Transverse colon (tissue), 4 donors: Measurements from ENCODE around the gene DOCK1.

Experiments
- POLR2AphosphoS5 ChIP-seq, 3 donors: sonication (generic); formaldehyde crosslinking; IDR thresholded peaks; one replicate each; pipeline ENCODE4 v1.6.1; 2016; ENCODE audit warnings: antibody characterized with exemption in 3 of 3
- TF ChIP-seq, protein P1 (sequence below), 5 experiments: fragments of 200-600 bp in 3 of 5; fragments of 450-650 bp in 2 of 5; sonication (generic) in 3 of 5; IDR thresholded peaks; 1 replicate in 2 of 5; 2 replicates in 3 of 5; pipeline ENCODE4 v1.5.1; 2016 to 2017; ENCODE audit warnings: antibody characterized with exemption in 5 of 5, inconsistent platforms in 3 of 5, mild to moderate bottlenecking in 2 of 5, moderate library complexity in 1 of 5

DNA sequence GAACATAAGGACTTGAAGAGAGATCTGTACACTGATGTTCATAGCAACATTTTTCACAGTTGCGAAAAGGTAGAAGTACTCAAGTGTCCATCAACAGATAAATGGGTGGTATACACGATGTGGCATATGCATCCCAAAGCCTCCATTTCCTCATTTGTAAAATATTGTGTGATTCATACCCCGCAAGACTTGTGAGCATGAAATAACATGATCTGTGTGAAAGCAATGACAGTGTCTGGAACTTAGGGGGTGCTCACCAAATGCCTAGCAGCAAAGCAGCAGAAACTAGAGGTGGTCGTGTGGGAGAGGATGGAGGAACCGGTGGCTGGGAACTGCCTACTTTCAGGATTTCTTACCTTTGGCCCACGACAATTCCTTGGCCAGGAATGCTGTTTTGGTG lies 426.5 kb downstream of the DOCK1 start:
- TF ChIP-seq, protein P1, sequence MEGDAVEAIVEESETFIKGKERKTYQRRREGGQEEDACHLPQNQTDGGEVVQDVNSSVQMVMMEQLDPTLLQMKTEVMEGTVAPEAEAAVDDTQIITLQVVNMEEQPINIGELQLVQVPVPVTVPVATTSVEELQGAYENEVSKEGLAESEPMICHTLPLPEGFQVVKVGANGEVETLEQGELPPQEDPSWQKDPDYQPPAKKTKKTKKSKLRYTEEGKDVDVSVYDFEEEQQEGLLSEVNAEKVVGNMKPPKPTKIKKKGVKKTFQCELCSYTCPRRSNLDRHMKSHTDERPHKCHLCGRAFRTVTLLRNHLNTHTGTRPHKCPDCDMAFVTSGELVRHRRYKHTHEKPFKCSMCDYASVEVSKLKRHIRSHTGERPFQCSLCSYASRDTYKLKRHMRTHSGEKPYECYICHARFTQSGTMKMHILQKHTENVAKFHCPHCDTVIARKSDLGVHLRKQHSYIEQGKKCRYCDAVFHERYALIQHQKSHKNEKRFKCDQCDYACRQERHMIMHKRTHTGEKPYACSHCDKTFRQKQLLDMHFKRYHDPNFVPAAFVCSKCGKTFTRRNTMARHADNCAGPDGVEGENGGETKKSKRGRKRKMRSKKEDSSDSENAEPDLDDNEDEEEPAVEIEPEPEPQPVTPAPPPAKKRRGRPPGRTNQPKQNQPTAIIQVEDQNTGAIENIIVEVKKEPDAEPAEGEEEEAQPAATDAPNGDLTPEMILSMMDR (IDR thresholded peaks at IDR 0.05): no peak
- no peak for TF ChIP-seq POLR2AphosphoS5 (IDR thresholded peaks at IDR 0.05)
